HG03469 (cell line): Measurements from ENCODE around the gene PRKCI.
"Not testable (repeated sequence)": the region's sequence is repeated elsewhere in the genome, so short reads cannot be mapped to it uniquely, and the experiment has no call there.

ENCODE experiments used
- ATAC-seq: cut with Tn5 transposase; IDR thresholded peaks from one replicate; pipeline ENCODE4 v1.9.1; 2021; ENCODE audit warnings: mild to moderate bottlenecking, moderate library complexity, moderate number of reproducible peaks; ENCODE audit not compliant: unreplicated experiment

The PRKCI gene

DNA sequence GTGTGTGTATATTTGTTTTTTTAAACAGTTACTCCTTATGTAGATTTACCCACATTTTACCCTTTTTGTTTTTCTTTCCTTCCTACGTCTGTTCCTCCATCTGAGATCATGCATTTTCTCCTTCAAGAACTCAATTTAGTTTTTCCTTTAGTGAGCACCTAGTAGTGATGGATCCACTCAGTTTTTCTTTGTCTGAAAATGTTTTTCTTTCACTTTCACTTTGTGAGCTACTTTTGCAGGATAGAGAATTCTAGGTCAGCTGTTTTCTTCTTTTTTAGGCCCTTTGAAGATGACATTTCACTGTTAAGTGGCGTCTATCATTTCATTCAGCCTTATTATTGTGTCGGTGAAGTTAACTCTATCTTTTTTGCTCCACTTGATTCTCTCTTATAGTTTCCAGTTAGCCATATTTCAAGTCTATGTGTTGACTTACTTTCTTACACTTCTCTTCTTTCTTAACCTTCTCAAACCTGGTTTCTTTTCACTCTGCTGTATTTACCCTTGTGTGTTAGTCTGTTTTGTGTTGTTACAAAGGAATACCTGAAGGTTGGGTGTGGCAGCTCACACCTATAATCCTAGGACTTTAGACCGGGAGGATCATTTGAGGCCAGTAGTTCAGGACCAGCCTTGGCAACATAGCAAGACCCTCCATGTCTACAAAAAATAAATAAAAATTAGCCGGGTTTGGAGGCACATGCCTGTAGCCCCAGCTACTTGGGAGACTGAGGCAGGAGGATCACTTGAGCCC lies 55.8 kb downstream of the PRKCI start:
- no peak for ATAC-seq

- no peak for ATAC-seq
Observed at GRCh38 chr3:170278627-170279026, 56.4 kb downstream of the PRKCI start.

DNA sequence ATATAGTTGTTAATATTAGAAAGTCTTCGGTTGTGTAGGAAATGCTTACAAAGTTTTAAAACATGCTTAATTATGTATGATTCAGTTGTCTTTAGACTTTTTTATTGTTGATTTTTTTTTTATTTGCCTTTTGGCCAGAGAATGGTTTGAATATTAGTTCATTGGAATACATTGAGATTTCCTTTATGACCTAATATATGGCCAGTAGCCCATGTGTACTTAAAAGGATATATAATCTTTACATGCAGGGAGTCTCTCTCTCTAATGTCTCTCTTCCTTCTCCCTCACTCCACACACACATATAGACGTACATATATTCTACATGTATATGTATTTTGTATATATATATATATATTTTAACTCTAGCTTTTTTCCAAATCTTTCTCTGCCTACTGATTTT lies 68.0 kb downstream of the PRKCI start:
- no peak for ATAC-seq

GRCh38 chr3:170295586-170295985 lies 73.4 kb downstream of the PRKCI start:
- no peak for ATAC-seq

GRCh38 chr3:170296703-170297102 lies 74.5 kb downstream of the PRKCI start:
- ATAC-seq: no peak

DNA sequence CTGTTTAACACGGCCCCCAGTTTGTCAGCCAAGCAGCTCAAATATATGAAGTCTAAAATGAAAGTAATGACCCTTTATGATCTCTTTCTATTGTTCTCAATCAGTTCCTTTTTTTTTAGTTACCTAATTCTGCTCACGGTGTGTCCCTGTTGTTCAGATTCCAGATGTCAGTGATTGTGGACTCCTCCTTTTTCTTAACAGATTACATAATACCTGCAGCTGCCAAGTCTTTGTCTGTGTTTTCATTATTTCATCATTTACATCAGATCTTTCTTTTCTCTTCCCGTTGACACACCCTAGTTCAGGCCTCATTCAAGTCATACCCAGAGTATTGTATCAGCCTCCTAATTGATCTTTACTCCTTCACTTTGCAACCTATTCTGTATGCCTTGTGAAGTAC lies 79.2 kb downstream of the PRKCI start:
- ATAC-seq: no peak

- ATAC-seq: no peak
Observed at GRCh38 chr3:170302008-170302407, 79.8 kb downstream of the PRKCI start.

GRCh38 chr3:170306015-170306414 lies 83.8 kb downstream of the PRKCI start:
- ATAC-seq: no peak

DNA sequence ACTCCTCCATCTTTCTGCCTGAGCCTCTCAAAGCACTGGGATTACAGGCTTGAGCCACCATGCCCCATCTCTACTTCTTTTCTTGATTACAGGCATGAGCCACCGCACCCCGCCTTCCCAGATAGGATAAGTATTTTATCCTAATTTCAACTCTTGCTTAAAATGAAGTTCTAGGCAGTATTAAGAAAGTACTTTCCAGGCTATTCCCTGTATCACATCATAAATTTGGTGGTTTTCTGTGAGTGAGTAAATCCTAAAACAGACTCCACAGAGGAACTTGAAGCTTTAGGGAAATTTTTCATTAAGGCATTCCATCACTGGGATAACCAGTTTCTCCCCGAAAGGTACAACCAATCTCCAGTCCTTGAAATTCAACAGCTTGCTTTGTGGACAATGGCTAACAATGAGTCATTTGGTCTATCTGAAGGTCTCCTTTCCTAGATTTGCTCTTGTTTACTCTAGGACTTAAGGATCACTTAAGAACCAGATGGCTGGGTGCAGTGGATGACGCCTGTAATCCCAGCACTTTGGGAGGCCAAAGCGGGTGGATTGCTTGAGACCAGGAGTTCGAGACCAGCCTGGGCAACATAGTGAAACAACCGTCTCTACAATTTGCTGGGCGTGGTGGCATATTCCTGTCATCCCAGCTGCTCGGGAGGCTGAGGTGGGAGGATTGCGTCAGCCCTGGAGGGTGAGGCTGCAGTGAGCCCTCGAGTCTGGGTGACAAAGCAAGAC lies 85.6 kb downstream of the PRKCI start:
- no peak for ATAC-seq

- no peak for ATAC-seq
Observed at GRCh38 chr3:170309046-170309445, 86.8 kb downstream of the PRKCI start.

GRCh38 chr3:170317954-170318353 lies 95.7 kb downstream of the PRKCI start:
- ATAC-seq: no peak

GRCh38 chr3:170320461-170321121 lies 98.4 kb downstream of the PRKCI start:
- no peak for ATAC-seq

DNA sequence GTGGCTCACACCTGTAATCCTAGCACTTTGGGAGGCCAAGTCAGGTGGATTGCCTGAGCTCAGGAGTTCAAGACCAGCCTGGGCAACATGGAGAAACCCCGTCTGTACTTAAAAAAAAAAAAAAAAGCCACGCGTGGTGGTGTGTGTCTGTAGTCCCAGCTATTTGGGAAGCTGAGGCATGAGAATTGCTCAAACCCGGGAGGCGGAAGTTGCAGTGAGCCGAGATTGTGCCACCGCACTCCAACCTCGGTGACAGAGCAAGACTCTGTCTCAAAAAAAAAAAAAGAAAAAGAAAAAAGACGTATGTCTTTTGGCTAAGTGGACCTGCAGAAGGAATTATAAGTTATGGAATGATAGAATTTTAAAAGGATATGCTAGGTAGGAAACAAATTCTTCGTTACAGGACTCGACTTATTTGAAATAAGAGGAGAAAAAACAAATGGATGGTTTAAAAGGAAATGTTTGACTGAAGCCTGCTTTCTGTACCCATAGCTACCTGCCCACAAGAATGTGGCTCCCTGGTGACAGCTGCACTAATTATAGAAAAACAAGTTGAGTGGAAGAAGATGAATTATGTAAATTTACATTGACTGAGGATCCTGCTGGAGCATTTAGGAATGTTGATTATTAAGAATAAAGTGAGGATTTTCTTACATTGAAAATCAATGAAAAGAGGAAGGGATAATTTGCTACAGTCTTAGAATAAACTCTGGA lies 99.3 kb downstream of the PRKCI start:
- no peak for ATAC-seq

- no peak for ATAC-seq
Observed at GRCh38 chr3:170322566-170323269, 100.5 kb downstream of the PRKCI start.

DNA sequence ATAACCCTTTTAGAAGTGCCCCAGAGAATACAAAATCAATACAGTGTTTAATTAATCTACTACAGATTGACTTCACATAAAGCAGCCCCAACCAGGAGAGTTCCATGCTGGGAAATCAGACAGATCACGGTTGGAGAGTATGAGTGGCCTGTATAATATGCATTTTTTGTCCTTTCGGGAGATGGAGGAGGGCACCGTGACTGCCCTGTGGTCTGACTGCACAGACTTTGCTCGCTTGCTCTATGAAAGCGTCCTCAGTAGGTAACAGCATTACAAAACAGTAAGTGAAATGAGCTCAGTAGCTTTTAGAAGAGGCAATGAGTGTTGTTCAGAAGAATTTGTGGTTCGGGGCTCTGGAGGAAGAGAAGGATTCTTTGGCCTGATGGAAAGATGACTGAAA lies 101.1 kb downstream of the PRKCI start:
- no peak for ATAC-seq

- no peak for ATAC-seq
Observed at GRCh38 chr3:170324962-170325361, 102.7 kb downstream of the PRKCI start.

DNA sequence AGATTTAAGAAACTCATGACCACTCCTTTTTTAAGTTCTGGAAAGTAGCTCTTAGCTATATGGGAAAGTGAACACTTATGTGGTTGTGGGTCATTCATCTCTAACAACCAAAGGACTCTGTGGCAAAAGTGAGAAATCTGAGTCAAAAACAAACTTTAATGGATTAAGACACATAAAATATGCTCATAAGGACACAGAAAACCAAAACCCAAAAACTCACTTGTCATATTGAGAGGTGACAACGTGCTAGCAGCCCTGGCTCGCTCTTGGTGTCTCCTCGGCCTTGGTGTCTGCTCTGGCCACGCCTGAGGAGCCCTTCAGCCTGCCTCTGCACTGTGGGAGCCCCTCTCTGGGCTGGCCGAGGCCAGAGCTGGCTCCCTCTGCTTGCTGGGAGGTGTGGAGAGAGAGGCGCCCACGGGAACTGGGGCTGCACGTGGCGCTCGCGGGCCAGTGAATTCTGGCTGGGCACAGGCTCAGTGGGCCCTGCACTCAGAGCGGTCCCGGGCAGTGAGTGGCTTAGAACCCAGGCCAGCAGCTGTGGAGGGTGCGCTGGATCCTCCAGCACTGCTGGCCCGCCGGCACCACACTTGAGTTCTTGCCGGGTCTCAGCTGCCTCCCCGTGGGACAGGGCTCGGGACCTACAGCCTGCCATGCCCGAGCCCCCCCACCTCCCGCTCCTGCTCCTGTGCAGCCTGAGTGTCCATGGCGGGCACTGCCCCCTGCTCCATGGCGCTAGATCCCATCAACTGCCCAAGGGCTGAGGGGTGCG lies 105.0 kb downstream of the PRKCI start:
- no peak for ATAC-seq

DNA sequence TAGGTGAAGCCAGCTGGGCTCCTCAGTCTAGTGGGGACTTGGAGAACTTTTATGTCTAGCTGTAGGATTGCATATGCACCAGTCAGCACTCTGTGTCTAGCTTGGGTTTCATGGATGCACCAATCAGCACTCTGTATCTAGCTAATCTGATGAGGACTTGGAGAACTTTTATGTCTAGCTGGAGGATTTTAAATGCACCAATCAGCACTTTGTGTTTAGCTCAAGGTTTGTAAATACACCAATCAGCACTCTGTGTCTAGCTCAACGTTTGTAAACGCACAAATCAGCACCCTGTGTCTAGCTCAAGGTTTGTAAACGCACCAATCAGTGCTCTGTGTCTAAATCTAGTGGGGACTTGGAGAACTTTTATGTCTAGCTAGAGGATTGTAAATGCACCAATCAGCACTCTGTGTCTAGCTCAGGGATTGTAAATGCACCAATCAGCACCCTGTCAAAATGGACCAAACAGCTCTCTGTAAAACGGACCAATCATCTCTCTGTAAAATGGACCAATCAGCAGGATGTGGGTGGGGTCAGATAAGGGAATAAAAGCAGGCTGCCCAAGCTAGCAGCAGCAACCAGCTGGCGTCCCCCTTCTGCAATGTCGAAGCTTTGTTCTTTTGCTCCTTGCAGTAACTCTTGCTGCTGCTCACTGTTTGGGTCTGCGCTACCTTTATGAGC lies 105.8 kb downstream of the PRKCI start:
- ATAC-seq: not testable (repeated sequence)

DNA sequence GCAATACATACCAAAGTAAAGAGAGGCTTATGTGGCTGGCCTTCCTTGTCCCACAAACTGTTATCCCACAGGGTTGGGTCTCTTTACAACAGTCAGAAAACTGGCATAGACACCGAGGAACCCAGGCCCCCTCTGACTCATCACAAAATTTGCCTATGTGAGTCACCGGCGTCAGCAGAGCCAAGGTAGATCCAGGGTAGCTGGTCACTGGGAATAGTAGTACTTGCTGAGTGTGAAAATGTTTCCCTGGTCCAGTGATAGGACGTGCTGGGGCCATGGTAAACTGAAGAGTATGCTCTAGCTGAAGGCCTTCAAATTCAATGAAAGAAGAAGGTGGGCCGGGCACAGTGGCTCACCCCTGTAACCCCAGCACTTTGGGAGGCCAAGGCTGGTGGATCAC lies 108.1 kb downstream of the PRKCI start:
- ATAC-seq: no peak
